GM23248 (cell line): Measurements from ENCODE around the gene HSPA1B.

Experiments
- EZH2 ChIP-seq: fragments of 200-600 bp; sonication (generic); IDR thresholded peaks from 2 replicates; pipeline ENCODE4 v1.6.1; 2018; ENCODE audit warnings: antibody characterized with exemption, mild to moderate bottlenecking; ENCODE audit not compliant: insufficient read depth, poor library complexity, severe bottlenecking
- EZH2phosphoT487 ChIP-seq: fragments of 200-600 bp; sonication (generic); IDR thresholded peaks from 2 replicates; pipeline ENCODE4 v1.6.1; 2018; ENCODE audit warnings: antibody characterized with exemption, moderate library complexity, mild to moderate bottlenecking, low read depth; ENCODE audit not compliant: insufficient read depth

GRCh38 chr6:31864818-31865204, 37.3 kb downstream of the HSPA1B start:
- no peak for TF ChIP-seq EZH2
- no peak for TF ChIP-seq EZH2phosphoT487
